Mesenteric fat pad (tissue), 1 donor: ENCODE data around the gene RNU2-1. TPM values are rescaled to one million over a fixed set of nuclear protein-coding genes. Genes with fewer than 3 reads are reported as not detected.
A peak's percentile ranks its signal among the peaks of the same experiment; 100 is the strongest.
"Not testable (repeated sequence)": the region's sequence is repeated elsewhere in the genome, so short reads cannot be mapped to it uniquely, and the experiment has no call there.

Experiments
- DNase-seq: peaks from one replicate; pipeline ENCODE4 v3.0.0-alpha.2; 2020; ENCODE audit warnings: low spot score
- long read RNA-seq: library from polyadenylated mRNA; unstranded; transcript quantifications from one replicate; pipeline ENCODE4 v2.0.0, GENCODE V29; 2020
- total RNA-seq: library from RNA; stranded (reverse); fragmentation: NEBNext Ultra II Directional; extraction: Animal tissue kit (Norgen Biotek cat#: 25700); gene quantifications from one replicate; pipeline ENCODE4 v1.2.1, GENCODE V29; 2021
- donor health status: DM: yes; HTN: yes; CAD: no.

RNU2-1 gene
- total RNA-seq: 7,388 TPM
- long read RNA-seq: 0 reads

DNA sequence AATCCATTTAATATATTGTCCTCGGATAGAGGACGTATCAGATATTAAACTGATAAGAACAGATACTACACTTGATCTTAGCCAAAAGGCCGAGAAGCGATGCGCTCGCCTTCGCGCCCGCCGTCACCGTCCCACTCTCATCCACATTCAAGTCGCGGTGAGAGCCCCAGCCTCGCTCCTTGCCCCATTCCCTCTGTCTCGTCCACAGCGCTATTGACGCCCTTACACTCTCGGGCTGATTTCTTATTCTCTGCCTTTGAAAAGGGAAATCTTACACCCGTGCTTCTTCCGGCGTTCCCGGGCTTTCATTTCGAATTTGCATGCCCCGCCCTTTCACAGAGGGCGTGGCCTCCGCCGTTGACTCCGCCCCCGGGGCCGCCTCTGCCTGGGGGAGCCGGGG lies at the start of gene RNU2-1:
RNU2-1 (minus strand) TSS at position 101 of the 400 bp plus-strand sequence.
- not testable (repeated sequence) for DNase-seq

GRCh38 chr17:43272914-43273313 lies 39.1 kb upstream of the RNU2-1 start:
- not testable (repeated sequence) for DNase-seq

GRCh38 chr17:43272483-43272882 lies 38.7 kb upstream of the RNU2-1 start:
- DNase-seq: not testable (repeated sequence)

- not testable (repeated sequence) for DNase-seq
These were observed 37.1 kb upstream of the RNU2-1 start for GRCh38 chr17:43270552-43271504.

GRCh38 chr17:43246456-43246855 lies 12.7 kb upstream of the RNU2-1 start:
- DNase-seq: not testable (repeated sequence)

- not testable (repeated sequence) for DNase-seq
These were observed 7.0 kb upstream of the RNU2-1 start for GRCh38 chr17:43240596-43241352.

DNA sequence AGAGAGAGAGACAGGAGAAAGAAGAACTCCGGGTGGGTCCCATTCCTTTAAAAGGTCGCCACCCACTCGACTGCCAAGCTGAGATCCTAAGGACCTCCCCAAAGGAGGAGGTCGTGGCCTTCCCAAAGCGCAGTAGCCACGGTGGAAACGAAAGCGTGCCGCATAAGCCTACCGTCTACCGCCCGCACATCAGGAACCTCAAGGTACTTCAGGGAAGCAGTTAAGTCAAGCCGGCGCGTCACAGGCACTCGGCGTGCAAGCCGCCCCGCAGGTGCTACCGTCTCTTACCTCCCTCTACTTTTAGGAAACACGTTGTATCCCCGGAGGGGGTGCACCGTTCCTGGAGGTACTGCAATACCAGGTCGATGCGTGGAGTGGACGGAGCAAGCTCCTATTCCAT lies 5.8 kb upstream of the RNU2-1 start:
- DNase-seq: not testable (repeated sequence)

DNA sequence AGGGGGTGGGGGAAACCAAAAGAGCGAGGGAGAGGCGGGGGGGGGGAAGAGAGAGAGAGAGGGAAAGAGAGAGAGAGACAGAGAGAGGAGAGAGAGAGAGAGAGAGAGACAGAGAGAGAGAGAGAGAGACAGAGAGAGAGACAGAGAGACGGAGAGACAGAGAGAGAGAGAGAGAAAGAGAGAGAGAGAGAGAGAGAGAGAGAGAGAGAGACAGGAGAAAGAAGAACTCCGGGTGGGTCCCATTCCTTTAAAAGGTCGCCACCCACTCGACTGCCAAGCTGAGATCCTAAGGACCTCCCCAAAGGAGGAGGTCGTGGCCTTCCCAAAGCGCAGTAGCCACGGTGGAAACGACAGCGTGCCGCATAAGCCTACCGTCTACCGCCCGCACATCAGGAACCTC lies 514 bp downstream of the RNU2-1 start:
- DNase-seq: not testable (repeated sequence)

- peak; percentile 96 for DNase-seq
These were observed 1.6 kb downstream of the RNU2-1 start for GRCh38 chr17:43232021-43232699.

DNA sequence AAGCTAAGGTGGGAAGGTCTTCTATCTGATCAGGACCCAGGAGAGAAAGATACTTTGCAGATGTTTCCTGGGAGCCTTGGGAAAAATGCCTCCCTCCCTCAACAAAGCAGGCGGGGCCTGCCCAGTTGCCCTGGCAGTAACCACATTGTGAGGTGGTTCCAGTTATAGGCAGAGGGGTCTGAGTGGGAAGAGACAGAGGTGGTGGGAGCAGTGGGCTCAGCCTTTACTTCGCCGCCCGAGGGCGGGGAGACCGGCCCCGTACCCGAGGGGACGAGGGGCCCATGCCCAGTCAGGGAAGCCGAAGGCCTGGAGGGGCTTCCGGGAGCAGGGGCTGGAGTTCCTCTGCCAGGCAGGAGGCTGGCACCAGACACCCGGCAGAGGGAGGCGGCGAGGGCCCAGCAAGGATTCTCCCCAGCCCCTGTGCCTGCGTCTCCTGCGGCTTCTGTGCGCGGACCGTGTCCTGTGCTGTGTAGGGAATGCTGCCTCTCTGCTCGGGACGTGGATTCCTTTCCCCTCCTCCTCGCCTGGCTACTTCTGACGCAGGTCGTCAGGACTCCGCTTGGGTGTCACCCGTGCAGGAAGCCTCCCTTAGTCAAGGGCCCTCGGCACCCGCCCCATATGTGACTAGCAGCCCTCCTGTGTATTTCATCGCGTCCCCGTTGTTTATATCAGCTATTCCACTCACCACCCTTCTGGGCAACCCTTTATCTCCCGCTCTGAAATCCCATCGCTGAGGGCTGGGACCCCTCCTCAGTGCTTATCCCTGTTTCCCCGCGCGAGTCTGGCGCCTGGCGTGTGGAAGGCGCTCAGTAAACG lies 2.4 kb downstream of the RNU2-1 start:
- DNase-seq: not testable (repeated sequence)

DNA sequence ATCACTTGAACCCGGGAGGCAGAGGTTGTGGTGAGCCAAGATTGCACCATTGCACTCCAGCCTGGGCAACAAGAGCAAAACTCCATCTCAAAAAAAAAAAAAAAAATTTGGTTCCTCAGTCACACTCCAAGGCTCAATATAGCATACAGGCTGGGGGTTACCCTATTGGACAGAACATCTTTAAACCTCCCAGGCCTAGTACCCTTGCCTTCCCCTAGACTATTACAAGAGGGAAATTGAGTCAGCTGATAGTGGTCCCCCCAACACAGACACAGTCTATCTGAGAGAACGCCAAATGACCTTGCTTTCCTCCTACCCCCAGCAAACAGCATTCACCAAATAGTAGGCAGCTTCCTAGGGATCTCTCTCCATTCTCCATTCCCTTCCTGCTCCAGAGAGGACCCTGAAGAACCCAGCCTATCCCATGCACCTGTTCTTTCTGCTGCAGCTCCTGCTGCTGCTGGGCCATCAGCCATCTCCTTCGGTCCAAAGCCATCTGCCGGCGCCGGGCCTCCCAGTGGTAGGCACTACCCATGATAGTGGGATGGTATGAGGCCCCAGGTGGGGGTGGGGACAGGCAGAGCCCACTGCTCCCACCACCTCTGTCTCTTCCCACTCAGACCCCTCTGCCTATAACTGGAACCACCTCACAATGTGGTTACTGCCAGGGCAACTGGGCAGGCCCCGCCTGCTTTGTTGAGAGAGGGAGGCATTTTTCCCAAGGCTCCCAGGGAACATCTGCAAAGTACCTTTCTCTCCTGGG lies 5.6 kb downstream of the RNU2-1 start, which contains the start of gene CCDC200:
CCDC200 (minus strand) TSS at position 604 of the 763 bp plus-strand sequence; CDS start at position 535, 69 bp downstream.
- not testable (repeated sequence) for DNase-seq

- DNase-seq: peak; percentile 37
These were observed 7.4 kb downstream of the RNU2-1 start for GRCh38 chr17:43226393-43226792.

- DNase-seq: peak; percentile 53
These were observed 9.6 kb downstream of the RNU2-1 start for GRCh38 chr17:43224146-43224705.

DNA sequence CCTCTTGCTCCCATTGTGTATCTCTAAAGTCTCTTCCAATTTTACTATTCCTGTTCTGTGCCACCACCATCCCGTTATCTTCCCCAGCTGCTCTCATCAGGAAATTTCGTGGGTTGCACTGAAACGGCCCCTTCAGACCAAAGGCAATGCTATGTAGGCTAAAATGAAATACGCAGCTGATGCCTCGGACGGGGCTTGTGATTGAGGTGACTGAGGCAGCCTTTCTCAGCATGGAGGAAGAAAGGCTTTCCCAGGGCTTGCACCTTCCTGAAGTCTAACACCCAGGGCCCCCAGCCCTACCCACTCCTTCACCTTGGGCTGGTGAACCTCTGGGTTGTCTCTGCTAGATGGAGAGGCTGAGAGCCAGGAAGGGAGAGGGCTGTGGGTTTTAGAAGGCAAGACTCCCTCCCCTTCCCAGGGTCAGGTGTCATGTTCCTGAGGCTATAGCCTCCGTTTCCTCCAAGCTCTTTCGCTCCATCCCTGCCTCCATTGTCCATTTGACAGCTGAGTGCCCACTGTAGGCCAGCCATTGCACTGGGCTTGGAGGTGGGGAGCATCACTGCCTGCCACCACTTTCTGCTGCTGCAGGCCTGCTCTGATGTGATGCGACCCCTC lies 13.2 kb downstream of the RNU2-1 start:
- peak; percentile 67 for DNase-seq

- DNase-seq: peak; percentile 67
These were observed 13.9 kb downstream of the RNU2-1 start for GRCh38 chr17:43219746-43220380.

DNA sequence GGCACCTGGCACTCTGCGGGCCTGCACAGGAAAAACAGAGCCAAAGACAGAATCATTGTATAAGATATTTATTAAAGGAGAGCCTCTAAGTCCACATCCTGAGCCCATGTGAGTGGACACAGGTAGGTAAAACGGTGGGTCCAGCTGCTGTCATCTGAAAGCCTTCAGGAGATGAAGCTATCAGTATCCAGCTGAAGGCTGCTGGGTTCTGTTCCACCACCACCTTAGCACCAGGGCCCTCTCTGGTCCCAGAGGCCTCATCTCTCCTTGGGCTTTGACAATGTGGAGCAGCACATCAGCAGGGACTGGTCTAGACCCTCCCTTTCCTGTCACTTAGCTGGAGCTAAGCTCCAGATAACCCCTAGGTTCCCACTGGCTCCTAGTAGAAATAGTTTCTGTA lies 14.8 kb downstream of the RNU2-1 start:
- DNase-seq: no peak

GRCh38 chr17:43217614-43218087 lies 16.1 kb downstream of the RNU2-1 start:
- no peak for DNase-seq
